Activated naive CD4-positive, alpha-beta T cell treated with anti-CD3 and anti-CD28 coated beads, Interleukin-2, amount 50 U/mL, for 16 hours (primary cell): ENCODE data around the gene LTBR.

Experiments used
- DNase-seq: peaks from one replicate; pipeline ENCODE4 v3.0.0-alpha.2; 2020

LTBR gene

DNA sequence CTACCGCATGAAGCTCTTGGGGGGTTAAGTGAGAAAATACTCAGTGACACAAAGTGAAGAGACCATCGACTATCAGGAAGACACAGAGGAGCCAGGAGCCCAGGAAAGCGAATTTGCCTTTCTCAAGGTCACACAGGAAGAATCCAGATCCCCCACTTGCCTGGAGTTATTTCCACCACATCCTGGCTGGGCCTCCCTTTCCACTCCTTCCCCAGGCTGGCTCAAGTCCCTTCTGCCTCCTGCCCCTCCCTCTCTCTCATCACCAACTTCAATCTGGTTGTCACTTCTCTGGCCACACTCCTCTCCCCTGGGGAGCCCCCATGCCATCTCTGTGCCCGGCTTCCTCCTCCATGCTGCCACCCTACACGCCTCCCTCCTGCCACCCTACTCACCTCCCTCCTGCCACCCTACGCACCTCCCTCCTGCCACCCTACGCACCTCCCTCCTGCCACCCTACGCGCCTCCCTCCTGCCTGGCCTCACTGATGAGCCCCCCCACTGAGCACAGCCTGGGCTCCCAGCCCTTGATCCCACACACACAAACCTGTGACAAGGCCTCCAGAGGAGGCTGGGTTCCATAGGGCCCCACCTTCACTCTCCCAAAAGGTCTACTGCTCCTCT is 14.9 kb upstream of the LTBR start:
- DNase-seq = no peak

DNA sequence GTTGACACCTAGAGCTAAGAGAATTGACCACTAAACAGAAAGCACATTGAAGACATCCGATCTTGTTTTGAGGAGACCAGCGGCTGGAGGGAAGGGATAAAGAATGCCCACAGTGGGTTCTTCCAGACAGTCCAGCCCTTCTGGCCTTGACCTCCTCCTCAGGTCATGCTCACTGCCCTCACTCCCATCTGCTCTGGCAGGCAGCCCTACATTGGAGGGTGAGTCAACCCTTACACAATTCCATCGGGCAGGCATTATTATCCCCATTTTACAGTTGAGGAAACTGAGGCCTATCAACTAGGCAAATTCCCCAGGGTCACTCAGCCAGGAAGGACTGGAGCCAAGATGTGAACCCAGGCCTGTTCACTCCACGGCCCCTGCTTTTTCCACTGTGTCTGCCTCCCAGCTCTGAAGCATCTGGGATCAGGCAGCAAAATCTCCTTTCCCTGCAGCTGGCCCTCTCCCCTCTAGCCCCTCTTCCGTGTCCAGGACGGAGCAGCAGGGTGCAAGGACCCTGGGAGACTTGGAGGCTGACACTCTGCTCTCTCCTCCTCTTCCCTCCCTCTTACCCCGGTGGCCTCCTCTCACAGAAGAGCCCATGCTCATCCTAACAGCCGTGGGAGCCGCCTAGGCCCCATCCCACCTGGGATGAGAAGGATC is 13.9 kb upstream of the LTBR start:
- DNase-seq = no peak

DNA sequence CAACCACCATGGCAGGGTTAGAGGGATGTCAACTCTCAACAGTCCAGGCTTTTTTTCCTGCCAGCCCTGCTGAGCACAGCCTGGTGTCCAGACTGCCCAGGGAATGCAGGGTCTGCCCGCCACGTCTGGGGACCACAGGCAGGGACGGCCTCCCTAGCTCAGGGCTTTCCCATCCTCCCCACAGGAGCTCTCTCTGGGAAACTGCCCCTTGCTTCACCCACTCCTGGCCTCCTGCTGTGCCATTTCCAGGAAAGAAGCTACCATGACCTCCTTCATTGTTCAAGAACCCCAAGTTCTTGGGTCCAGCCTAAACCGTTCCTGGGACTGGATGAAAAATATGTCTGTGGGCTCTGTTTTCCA is 13.4 kb upstream of the LTBR start:
- DNase-seq = no peak

DNA sequence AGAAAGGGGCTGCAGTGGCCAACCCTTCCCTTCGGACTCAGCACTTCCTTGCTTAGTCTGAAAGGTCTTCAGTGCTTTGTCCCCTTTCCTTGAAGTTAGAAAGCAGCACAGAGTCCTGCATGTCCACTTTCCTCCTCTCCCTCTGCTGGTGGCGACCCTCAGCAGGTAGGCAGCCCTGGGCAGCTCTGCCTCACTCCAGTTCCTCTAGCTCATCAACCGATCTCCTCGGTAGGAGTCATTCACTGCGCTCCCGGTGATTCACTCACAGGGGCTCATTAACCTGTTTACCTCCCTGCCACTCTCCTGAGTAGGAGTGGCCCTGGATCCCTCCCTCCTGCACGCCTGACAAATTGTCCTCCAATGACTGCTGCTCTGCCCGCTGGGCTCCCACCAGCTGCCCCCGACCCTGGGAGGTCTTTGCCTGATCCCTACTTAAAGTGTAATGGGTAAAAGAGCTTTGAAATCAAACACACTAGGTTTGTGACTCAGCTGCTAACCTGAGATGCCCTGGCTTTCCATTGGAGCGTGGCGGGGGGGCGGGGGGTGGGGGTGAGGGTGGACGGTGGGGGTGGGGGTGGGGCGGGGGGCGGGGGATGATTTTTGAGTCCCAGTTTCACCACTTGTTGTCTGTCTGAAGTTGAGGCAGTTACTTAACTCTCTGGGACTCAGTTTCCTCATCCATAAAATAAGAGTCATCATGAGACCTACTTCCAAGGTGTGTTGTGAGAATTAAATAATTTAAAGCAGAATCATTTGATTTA is 12.8 kb upstream of the LTBR start:
- no peak for DNase-seq

DNA sequence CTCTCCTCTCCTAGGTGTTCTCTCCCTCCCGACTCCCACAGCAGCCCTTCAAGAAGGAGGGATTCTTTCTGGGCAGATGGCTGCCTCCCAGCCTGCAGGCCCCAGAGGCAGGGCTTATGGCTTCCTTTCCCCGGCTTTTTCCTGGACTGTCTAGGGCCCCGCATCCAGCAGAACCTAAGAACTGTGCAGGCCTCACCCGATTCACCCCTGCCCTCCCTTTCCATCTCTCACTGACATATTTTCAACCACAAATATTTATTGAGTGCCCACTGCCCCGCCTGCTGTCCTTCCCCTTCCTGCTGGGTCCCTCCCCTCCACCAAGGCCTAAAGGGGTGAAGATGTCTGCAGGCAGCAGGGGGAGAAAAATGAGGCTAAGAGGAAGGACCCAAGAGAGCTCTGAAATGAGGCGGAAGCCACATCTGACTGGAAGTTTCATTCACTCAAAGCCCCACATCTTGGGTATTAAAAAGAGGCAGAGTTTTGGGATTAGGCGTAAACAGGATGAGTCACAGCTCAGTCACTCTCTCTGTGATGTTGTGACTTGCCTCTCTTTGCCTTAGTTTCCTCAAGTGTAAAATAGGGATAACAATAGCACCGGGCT is 11.5 kb upstream of the LTBR start:
- no peak for DNase-seq

DNA sequence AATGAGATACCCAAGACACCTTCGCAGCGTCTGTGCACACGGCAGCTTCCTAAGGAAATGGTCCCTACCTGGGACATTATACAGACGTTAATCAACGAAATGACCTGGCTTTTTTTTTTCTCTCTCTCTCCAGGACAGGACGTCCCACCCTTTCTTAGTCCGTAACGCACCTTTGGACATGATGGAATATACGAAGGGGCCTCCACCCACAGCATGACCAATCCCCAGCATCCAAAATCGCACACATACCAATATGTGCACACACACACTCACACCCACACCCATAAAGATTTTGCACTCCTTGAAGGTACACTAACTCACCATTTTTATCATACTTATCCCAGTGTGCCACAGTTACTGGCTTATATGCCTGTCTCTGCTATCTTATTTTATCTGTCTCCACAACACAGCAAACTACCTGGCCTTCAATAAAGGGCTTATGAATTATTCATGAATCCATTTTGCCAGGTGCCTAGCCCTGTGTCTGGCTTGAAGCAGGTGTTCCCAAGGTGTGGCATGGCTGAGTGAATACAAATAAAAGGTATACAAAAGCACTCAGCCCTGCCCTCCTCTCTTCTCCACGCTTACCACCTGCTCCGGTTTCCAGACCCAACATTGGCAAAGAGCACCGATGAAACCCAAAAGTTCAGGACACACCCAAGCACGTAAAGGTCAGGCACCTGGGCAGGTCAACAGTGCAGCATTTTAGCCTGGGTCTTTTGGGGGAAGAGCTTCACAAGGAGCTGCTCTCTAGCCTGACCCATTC is 10.8 kb upstream of the LTBR start:
- no peak for DNase-seq

DNA sequence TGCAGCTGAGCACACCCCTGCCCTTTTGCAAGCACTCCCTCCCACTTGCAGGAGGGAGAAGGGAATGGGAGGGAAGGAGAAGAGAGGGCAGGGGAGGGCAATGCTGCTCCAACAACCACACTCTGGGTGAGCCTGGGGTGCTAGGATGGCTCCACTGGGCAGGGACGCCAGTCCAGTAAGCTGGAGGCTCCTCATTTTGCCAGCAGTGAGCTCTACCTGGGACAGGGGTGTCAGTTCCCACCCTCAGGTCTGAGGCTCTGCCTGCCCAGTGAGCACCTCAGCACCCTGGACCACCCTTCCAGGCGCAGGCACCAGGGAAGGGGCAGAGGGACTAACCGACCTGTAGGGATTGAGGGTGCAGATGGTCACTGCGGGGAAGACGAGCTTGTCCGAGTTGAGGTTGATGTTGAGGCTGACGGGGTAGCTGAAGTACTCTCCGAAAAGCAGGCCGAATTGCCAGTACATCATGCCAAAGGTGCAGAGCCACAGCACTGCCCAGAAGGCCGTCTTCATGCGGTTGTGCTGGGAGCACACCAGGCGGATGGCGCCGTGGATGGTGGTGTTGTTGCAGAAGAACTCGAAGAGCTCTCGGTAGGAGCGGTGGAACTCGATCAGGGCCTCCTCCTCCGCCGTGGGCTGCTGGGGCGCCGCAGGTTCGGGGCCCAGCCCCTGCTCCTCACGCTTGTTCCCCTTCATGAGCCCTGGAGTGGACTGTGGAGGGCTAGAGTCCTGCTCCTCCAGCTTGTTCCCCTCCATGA is 9.8 kb upstream of the LTBR start:
- DNase-seq = no peak

DNA sequence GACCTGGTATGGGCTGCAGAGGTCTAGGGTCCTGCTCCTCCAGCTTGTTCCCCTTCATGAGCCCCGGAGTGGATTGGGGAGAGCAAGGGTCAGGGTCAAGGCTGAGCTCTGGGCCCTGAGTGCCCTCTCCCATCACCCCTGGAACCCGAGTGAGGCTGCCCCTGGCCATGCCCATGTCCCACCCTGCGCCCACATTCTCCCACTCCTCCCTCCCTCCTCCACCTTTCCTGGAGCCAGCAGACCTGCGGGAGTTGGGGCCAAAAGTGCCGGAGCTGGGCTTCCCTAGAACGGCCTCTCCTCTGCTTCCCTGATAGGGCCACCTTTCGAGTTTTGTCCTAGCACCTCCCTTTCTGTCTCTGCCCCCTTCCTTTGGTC is 9.2 kb upstream of the LTBR start:
- no peak for DNase-seq

DNA sequence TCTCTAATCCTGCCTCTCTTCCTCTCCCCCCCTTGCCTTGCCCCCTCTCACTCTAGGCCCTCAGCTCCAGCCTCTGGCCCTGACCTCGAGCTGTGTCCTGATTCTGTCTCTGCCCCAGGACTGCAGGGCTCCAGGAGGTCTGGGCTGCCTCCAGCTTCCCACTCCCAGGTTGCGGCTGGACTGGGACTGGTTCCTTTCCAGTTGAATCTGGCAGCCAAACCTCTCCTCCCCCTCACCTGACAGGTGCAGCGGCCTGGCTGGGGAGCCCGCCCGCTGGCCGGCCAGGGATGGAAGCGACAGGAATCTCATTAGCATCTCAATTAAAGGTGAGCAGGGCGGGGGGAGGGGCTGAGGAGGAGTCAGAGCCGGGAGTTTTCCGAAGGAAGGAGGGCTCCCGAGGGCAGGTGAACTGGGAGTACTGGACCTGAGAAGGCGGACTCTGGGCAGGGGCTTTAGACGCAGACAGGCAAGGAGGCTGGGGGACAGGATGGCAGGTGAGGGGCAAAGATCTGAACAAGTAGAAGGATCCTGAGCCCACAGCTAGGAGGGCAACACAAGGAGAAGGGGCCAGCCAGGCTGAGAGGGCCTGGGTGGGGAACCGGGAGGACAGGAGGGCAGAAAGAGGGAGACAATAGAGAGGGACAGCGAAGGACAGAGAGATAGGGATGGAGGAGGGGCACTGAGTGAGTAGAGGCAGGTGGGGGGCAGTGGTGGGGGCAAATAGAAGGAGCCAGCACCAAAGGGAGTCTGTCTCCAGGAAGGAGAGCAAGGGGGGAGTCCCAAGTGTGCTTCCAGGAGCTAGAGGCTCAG is 8.5 kb upstream of the LTBR start, which contains the start of gene SCNN1A:
Gene SCNN1A, minus strand, starts transcription at position 295 of the 810 bp plus-strand sequence. CDS start 780 bp downstream, outside the sequence.
- DNase-seq = no peak

DNA sequence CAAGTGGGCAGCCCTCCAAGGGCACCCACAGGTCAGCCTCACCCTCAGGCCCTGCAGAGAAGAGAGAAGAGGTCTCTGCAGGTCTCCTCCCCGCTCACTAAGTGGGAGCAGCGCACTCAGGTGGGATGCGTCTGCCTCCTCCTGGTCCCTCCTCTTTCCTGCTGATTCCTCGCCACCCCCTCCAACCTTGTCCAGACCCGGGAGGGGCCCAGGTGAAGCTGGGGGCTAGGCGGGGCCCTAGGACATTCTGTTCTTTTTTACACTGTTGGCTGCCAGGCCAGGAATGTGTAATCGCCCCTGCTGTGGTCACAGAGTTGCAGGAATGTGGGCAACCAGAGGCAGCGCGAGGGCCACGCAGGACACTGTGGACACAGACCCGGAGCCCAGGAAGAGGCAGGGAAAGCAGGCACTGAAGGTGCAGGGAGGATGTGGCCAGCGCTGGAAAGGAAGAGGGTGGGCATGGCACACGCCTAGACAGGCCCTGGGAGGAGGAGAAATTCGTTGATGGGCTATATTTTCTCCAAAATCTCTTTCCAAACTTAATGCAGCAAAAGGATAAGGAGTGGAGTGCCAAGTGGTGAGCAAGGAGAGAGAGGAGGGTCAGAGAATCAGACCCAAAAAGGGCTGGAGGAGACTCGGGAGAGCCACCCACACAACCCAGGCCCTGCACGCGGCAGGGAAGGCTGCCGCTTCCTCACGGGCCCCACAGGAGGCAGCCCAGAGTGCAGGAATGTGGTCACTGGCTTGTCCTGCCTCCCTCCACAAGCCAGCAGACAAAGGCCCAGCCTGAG is 7.7 kb upstream of the LTBR start:
- no peak for DNase-seq

DNA sequence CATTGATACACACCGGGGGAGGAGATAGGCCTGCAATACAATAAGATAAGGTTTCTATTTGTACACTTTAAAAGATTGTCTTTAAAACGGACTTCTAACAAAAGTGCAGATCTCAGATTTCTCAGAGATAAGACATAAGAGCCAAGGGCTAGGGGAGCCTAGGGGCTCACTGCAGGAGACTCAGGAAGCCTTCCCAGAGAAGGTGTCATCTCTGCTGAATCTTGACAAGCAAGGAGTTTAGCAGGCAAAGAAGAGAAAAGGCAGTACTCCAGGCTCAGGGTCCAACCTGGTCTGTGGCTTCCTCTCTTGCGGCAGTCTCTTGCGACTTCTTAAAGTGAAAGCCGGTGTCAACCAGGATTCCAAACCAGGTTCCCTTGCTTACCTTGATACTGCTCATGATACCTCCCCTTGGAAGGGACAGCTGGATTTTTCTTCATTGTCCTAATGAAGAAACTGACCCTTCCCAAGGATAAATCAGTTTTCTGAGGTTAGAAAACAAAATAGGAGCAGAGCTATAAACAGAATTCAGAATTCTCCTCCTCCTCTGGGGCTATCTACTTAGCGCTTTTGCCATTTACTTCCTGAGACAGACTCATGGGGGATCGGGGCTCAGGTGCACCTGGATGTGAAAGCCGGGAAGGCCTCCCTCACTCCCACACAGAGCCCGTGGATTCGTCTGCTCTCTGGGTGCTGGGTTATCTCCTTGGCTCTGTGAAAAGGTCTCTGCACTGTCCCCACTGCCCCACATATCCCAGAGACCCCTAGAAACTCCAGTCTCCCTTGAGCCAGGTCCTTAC is 6.9 kb upstream of the LTBR start:
- DNase-seq = no peak

DNA sequence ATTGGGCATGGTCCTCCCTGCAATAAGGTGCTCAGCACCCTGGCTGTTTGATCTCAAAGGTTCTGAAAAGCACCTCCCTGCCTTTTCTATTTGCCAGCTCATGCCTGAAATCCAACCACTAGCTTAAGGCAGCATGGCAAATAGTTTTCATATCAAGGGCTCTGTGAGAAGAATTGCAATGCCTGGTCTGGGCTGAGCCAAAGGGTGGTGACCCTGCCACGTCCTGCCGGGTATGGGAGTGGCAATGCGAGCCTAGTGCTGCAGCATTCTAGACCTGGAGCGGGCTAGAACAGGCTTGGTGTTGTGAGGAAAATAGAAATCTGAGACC is 6.3 kb upstream of the LTBR start:
- no peak for DNase-seq

DNA sequence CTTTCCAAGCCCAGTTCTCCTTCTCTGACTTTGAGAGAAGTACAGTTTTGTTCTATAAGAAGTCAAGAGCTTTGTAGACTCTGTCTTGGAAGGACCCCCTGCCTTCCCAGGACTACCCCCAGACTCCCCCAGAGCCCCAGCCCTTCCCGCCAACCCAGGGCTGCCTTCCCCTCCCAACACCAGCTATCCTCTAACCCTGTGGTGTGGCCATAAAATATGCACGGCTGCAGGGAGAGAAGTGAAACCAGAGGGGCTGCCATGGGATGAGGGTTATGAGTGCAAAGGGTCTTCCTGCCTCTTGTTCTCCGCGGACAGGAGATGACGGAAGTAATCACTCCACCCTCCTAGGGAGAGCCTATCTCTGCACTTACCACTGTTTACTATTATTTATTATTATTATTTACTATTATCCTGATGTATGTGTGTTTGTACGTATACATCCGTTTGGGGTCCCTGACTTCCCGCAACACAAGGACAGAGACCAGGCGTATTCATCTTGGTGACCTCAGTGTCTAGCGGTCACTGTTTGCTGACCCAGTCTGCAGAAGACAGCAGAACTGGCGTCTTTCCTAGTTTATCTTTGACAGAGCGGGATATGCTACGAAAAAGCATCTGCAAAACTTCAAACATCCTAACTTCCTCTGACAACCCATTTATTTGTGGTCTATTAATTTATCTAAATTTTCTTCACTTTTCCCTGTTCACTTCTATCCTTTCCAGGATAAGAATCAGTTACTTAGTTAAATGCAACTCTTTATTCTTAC is 5.1 kb upstream of the LTBR start:
- no peak for DNase-seq

DNA sequence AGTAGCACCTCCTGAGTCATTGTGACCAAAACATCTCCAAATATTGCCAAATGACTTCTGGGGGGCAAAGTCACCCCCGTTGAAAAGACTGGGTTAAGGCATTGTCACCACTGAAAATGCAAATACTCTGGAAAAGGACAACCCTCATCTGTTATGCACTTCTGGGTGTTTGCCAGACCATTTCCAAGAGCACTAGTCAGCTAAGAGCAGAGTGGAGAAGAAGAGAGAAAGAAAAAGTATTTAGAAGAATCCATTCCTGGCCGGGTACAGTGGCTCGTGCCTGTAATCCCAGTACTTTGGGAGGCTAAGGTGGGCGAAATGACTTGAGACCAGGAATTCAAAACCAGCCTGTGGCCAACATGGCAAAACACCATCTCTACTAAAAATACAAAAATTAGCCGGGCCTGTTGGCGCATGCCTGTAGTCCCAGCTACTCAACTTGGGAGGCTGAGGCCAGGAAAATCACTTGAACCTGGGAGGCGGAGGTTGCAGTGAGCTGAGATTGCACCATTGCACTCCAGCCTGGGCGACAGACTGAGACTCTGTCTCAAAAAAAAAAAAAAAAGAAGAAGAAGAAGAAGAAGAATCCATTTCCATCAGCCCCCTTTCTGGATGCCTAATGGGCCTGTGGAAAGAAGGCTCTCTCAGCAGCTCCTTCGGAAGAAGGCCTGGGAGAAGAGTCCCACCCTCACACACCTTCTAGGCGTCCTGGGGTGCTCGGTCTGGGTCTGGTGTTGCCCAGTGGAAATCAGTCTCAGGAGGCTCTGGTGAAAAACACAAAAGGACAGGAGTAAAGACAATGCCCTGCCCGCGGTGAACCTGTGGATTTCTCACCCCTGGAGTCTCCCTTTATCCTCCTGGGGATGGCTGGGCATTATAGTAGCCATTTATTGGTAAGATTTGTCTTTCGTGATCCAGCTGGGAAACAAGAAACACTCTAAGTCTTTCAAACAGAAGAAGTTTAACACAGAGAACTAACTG is 3.5 kb upstream of the LTBR start:
- no peak for DNase-seq

DNA sequence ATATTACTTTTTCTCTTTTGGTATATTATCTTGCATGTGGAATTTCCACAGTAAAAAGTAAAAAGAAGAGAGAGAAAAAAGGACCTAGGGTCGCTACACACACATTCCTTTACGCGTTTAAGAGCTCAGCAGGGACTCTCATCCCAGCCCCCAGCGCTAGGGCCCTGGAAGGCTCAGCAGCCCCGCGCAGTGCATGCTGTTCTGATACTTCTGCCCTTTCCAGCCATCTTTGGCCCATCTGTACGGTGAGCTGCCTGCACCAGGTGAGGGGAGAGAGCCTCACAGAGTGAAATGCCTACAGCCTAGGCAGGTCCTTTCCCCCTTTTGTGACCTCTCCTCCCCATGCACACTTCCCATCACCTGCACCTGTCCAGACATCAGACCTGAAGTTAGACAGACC is 1.6 kb upstream of the LTBR start:
- no peak for DNase-seq

DNA sequence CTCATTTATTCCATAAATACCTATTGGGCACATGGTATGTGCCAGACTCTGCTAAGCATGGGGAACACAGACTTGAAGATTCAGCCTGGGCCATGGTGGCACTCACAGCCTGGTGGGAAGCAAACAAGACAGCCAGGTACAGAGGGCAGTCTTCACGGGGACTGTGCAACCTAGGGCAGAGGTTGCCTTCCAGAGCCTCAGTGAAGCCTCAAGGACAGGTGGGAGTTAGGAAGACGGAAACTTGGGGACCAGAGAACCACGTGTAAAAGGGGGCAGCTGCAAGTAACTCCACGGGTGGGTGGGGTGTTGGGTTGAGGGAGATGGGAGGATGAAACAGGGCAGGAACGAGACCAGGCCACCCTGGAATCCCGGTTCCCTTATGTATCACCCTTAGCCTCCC is 980 bp upstream of the LTBR start:
- no peak for DNase-seq

DNA sequence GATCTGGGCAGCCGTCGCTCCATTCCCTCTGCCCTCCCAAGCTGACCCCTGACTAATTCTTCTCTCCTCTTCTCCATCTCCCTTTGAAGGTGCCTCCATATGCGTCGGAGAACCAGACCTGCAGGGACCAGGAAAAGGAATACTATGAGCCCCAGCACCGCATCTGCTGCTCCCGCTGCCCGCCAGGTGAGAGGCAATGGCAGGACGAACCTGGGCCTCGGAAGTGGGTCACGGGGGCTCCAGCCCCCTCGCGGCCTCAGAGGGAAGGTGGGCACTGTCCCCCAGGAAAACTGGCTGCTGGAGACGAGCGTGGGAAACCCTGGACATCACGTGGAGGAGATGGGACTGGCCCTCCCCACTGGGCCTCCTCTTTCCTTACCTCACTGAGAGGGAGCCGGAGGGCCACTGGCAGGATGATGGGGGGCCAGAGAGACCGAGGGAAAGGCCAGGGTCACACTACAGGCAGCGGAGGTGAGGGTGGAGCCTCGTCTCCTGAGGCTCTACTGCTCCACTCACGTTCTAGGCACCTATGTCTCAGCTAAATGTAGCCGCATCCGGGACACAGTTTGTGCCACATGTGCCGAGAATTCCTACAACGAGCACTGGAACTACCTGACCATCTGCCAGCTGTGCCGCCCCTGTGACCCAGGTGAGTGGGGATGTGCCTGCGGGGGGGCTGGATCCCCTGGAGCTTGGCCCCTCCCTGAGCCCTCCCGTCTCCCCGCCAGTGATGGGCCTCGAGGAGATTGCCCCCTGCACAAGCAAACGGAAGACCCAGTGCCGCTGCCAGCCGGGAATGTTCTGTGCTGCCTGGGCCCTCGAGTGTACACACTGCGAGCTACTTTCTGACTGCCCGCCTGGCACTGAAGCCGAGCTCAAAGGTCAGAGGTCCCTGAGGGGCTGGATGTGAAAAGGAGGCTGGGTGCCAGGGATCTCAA is 806 bp downstream of the LTBR start:
- DNase-seq = no peak
